Endothelial cell of umbilical vein (primary cell): ENCODE results near the gene CYP4F22. TPM values are rescaled to one million over a fixed set of nuclear protein-coding genes. Genes with fewer than 3 reads are reported as not detected.

Experiments
- BruUV-seq: library from RNA; stranded (reverse); fragments of 400-500 nt; replicated peaks from 2 replicates; lab custom pipeline; 2021; lab: Mats Ljungman, UMichigan
- CTCF ChIA-PET: fragments of 300-600, 350-600 bp; sonication (Branson Sonifier 250); formaldehyde crosslinking; loops from one replicate; lab custom pipeline; 2021; ENCODE audit warnings: antibody characterized with exemption, inconsistent platforms; lab: Charles Lee
- POLR2A ChIA-PET: fragments of 300-600, 350-600 bp; sonication (Branson Sonifier 250); formaldehyde crosslinking; loops from one replicate; lab custom pipeline; 2021; ENCODE audit warnings: antibody characterized with exemption, inconsistent platforms; lab: Charles Lee
- DNase-seq: peaks from one replicate; pipeline ENCODE4 v3.0.0-alpha.2; 2011; ENCODE audit warnings: low read depth, low spot score
- FAIRE-seq: peaks from 2 replicates; lab custom pipeline; 2011; peaks lifted over from hg19 to GRCh38; lab: Jason Lieb, UNC
- H2AFZ ChIP-seq: 2 replicates; pipeline ENCODE4 v1.6.0; 2012; ENCODE audit warnings: low read depth, low read length, control low read depth, inconsistent platforms
- H3K27ac ChIP-seq: 2 replicates; pipeline ENCODE4 v1.5.1; 2011; ENCODE audit warnings: low read depth, mild to moderate bottlenecking, control low read depth, low read length, moderate library complexity; ENCODE audit not compliant: insufficient read depth
- H3K27me3 ChIP-seq, 2 experiments: 2 replicates each; pipeline versions ENCODE4 v1.6.0 to v1.6.1; 2011; ENCODE audit warnings: low read length in 2 of 2, mixed read lengths in 1 of 2; ENCODE audit not compliant: control insufficient read depth in 2 of 2, insufficient read depth in 2 of 2
- H3K36me3 ChIP-seq, 2 experiments: 2 replicates in 1 of 2; 3 replicates in 1 of 2; pipeline ENCODE4 v1.5.1; 2011; ENCODE audit warnings: low read length in 2 of 2, mild to moderate bottlenecking in 1 of 2, moderate library complexity in 1 of 2; ENCODE audit not compliant: control insufficient read depth in 2 of 2, insufficient read depth in 2 of 2; ENCODE audit errors: extremely low read depth in 1 of 2
- H3K4me1 ChIP-seq: 3 replicates; pipeline ENCODE4 v1.5.1; 2011; ENCODE audit warnings: mild to moderate bottlenecking, low read length; ENCODE audit not compliant: control insufficient read depth, insufficient read depth; ENCODE audit errors: extremely low read depth
- H3K4me2 ChIP-seq: 2 replicates; pipeline ENCODE4 v1.6.1; 2011; ENCODE audit warnings: low read length, control low read depth, mixed read lengths; ENCODE audit not compliant: insufficient read depth
- H3K4me3 ChIP-seq, 3 experiments: fragments of 200-600 bp in 1 of 3; sonication (generic), shearing (Covaris generic) in 1 of 3; replicated peaks in 1 of 3; 2 replicates each; pipeline ENCODE4 v1.5.1; 2011 to 2016; ENCODE audit warnings: control low read depth in 3 of 3, low read length in 3 of 3, mild to moderate bottlenecking in 2 of 3, inconsistent platforms in 1 of 3, low read depth in 1 of 3, moderate library complexity in 1 of 3; ENCODE audit not compliant: insufficient read depth in 1 of 3
- H3K79me2 ChIP-seq: 2 replicates; pipeline ENCODE4 v1.6.0; 2012; ENCODE audit warnings: low read length, inconsistent platforms; ENCODE audit not compliant: control insufficient read depth, insufficient read depth
- H3K9ac ChIP-seq: replicated peaks from 2 replicates; pipeline ENCODE3; 2011; ENCODE audit warnings: low read length, control low read depth; ENCODE audit not compliant: insufficient read depth; ENCODE audit errors: extremely low read depth
- H3K9me1 ChIP-seq: replicated peaks from 3 replicates; pipeline ENCODE4 v1.6.0; 2011; ENCODE audit warnings: mild to moderate bottlenecking, low read length; ENCODE audit not compliant: control insufficient read depth, insufficient read depth; ENCODE audit errors: extremely low read depth
- H3K9me3 ChIP-seq: replicated peaks from 2 replicates; pipeline ENCODE4 v1.5.1; 2012; ENCODE audit warnings: low read length, inconsistent platforms; ENCODE audit not compliant: control insufficient read depth, insufficient read depth
- H4K20me1 ChIP-seq: replicated peaks from 2 replicates; pipeline ENCODE3; 2011; ENCODE audit warnings: mild to moderate bottlenecking, low read length; ENCODE audit not compliant: control insufficient read depth, insufficient read depth; ENCODE audit errors: extremely low read depth
- CTCF ChIP-seq, 2 donors: IDR thresholded peaks; 1 replicate in 1 of 2; 2 replicates in 1 of 2; pipeline ENCODE4 v1.5.1; 2011; ENCODE audit warnings: low read length in 2 of 2, mild to moderate bottlenecking in 2 of 2, moderate library complexity in 2 of 2, control low read depth in 1 of 2, inconsistent platforms in 1 of 2, low read depth in 1 of 2; ENCODE audit not compliant: insufficient read depth in 1 of 2; ENCODE audit errors: extremely low read depth in 1 of 2
- EZH2 ChIP-seq: IDR thresholded peaks from 2 replicates; pipeline ENCODE4 v1.6.1; 2012; ENCODE audit warnings: borderline replicate concordance, low read depth, mild to moderate bottlenecking, moderate library complexity, low read length, inconsistent platforms; ENCODE audit not compliant: severe bottlenecking
- FOS ChIP-seq: IDR thresholded peaks from 2 replicates; pipeline ENCODE4 v1.6.1; 2011; ENCODE audit warnings: mild to moderate bottlenecking, low read length, moderate library complexity, borderline replicate concordance; ENCODE audit not compliant: insufficient read depth
- GATA2 ChIP-seq: IDR thresholded peaks from 2 replicates; pipeline ENCODE4 v1.7.0; 2011; ENCODE audit warnings: low read depth, mild to moderate bottlenecking, moderate library complexity, mixed read lengths, low read length; ENCODE audit not compliant: insufficient read length, insufficient read depth
- JUN ChIP-seq: IDR thresholded peaks from 2 replicates; pipeline ENCODE4 v1.6.1; 2011; ENCODE audit warnings: borderline replicate concordance, low read depth; ENCODE audit not compliant: insufficient read length, insufficient read depth
- MAX ChIP-seq: IDR thresholded peaks from 2 replicates; pipeline ENCODE4 v1.6.1; 2011; ENCODE audit not compliant: insufficient read depth, insufficient read length
- MYC ChIP-seq: IDR thresholded peaks from one replicate; pipeline ENCODE4 v1.6.1; 2011; ENCODE audit warnings: mild to moderate bottlenecking, low read depth, low read length
- POLR2A ChIP-seq: IDR thresholded peaks from 2 replicates; pipeline ENCODE4 v1.6.1; 2012; ENCODE audit warnings: low read depth, mild to moderate bottlenecking, control low read depth, low read length
- POLR2AphosphoS5 ChIP-seq: IDR thresholded peaks from 2 replicates; pipeline ENCODE4 v1.6.1; 2012; ENCODE audit warnings: low read depth, mild to moderate bottlenecking, control low read depth, low read length, moderate library complexity; ENCODE audit not compliant: insufficient read depth
- dilution Hi-C: fragments of 300-500 bp; cut with MboI; formaldehyde crosslinking; loops from one replicate; pipeline ENCODE4 v1.15.0; 2019; ENCODE audit warnings: low sequenced_read_pairs; ENCODE audit not compliant: extremely low pct_ligation_motif_present
- intact Hi-C: fragments of 100-400 bp; cut with micrococcal nuclease; formaldehyde crosslinking; loops from one replicate; pipeline ENCODE4 v1.10.0; 2022
- polyA plus RNA-seq, 4 experiments: library from polyadenylated mRNA; depleted of rRNA in 3 of 4; stranded (reverse) in 3 of 4; unstranded in 1 of 4; fragments of >200 nt; gene quantifications; 2 replicates each; pipeline versions ENCODE4 v1.2.1 to v1.2.3, GENCODE V29; 2011 to 2012; ENCODE audit warnings: missing spikeins in 1 of 4
- total RNA-seq: library from RNA; stranded (reverse); gene quantifications from 2 replicates; pipeline ENCODE4 v1.2.3, GENCODE V29; 2021

The CYP4F22 gene
- total and polyA plus RNA-seq, 2 donors (not counting 3 experiments of a cell fraction or from before 2014, with no cell fraction given), result not detected

- FAIRE-seq, result no peak
- no TSS peak for BruUV-seq
- Histone ChIP-seq H3K27me3 (peaks cover 0 to 4% of the 10 kb centered on the region in 2 experiments), H3K4me1 (peaks cover 32% of the 10 kb centered on the region), H3K9ac (no peak overlapping the region), H2AFZ (peak overlapping the region; percentile 85), H3K79me2 (no peaks in the 10 kb centered on the region), H3K9me1 (no peaks in the 10 kb centered on the region), H3K4me2 (peak overlapping the region; percentile 49), H3K36me3 (no peaks in the 10 kb centered on the region), H4K20me1 (no peaks in the 10 kb centered on the region), H3K27ac (no peak overlapping the region), H3K4me3 (peak overlapping the region in 2 of 3 experiments; percentile 38 to 40), H3K9me3 (no peaks in the 10 kb centered on the region)
- ChIA-PET POLR2A (no interaction called here), CTCF (interaction anchor here (1.1 to 4.2 kb wide), 3 partner anchors 15 to 86 kb away, joined by 4 to 29 read pairs (median 10); no protein-coding TSS in a partner anchor)
- DNase-seq, result no peak
- no peak for TF ChIP-seq CTCF (IDR thresholded peaks at IDR 0.05; ENCODE audit: extremely low read depth in 1 of 2, insufficient read depth in 1 of 2, low read depth in 1 of 2, low read length in 2 of 2)
- no peak for TF ChIP-seq MAX
- no peak for TF ChIP-seq EZH2
- no peak for TF ChIP-seq MYC
- no peak for TF ChIP-seq FOS
- no peak for TF ChIP-seq GATA2
- TF ChIP-seq JUN, result no peak
- TF ChIP-seq POLR2A, result no peak
- TF ChIP-seq POLR2AphosphoS5, result no peak
- dilution Hi-C loops (no loop called here), intact Hi-C loops (loop anchor here (5.0 kb wide), 1 partner anchor 88 kb away; no protein-coding TSS in a partner anchor)
Measured at GRCh38 chr19:15469513-15470297, 38.6 kb upstream of the CYP4F22 start.
